Endodermal cell (in vitro differentiated cells): ENCODE results near the gene PSMC6. TPM values are rescaled to one million over a fixed set of nuclear protein-coding genes. Genes with fewer than 3 reads are reported as not detected.

Experiments used
- DNase-seq: peaks from one replicate; pipeline ENCODE4 v3.0.0-alpha.2; 2017
- H3K27ac ChIP-seq: 2 replicates; pipeline ENCODE4 v1.5.1; 2013; ENCODE audit warnings: mild to moderate bottlenecking, low read depth, low read length, moderate library complexity
- H3K27me3 ChIP-seq: 2 replicates; pipeline ENCODE4 v1.6.1; 2013; ENCODE audit warnings: mild to moderate bottlenecking, low read length, moderate library complexity; ENCODE audit not compliant: insufficient read depth, control insufficient read depth, poor library complexity, severe bottlenecking
- H3K36me3 ChIP-seq: 2 replicates; pipeline ENCODE4 v1.7.0; 2013; ENCODE audit warnings: mild to moderate bottlenecking, low read length, moderate library complexity; ENCODE audit not compliant: control insufficient read depth, insufficient read depth
- H3K4me1 ChIP-seq: one replicate; pipeline ENCODE4 v1.7.0; 2013; ENCODE audit warnings: low read length; ENCODE audit not compliant: control insufficient read depth, insufficient read depth
- H3K4me3 ChIP-seq: 2 replicates; pipeline ENCODE4 v1.5.1; 2013; ENCODE audit warnings: mild to moderate bottlenecking, low read length, moderate library complexity
- H3K9ac ChIP-seq: 2 replicates; pipeline ENCODE4 v1.6.1; 2013; ENCODE audit warnings: mild to moderate bottlenecking, low read length, moderate library complexity; ENCODE audit not compliant: poor library complexity, severe bottlenecking; ENCODE audit errors: extremely low read depth
- H3K9me3 ChIP-seq: 2 replicates; pipeline ENCODE4 v1.6.1; 2013; ENCODE audit warnings: mild to moderate bottlenecking, low read length, moderate library complexity; ENCODE audit not compliant: control insufficient read depth
- H3K27ac Mint-ChIP-seq: 2 replicates; pipeline ENCODE4 v1.8.0; 2020; ENCODE audit warnings: mixed read lengths
- H3K27me3 Mint-ChIP-seq: 2 replicates; pipeline ENCODE4 v1.8.0; 2021; ENCODE audit warnings: mild to moderate bottlenecking, mixed read lengths; ENCODE audit not compliant: insufficient read depth
- H3K36me3 Mint-ChIP-seq: 2 replicates; pipeline ENCODE4 v1.8.0; 2020; ENCODE audit warnings: low read depth, mixed read lengths
- H3K4me1 Mint-ChIP-seq: 2 replicates; pipeline ENCODE4 v1.8.0; 2020; ENCODE audit warnings: mixed read lengths
- H3K4me3 Mint-ChIP-seq: 2 replicates; pipeline ENCODE4 v1.8.0; 2020; ENCODE audit warnings: mild to moderate bottlenecking, moderate library complexity, mixed read lengths
- H3K9me3 Mint-ChIP-seq: 2 replicates; pipeline ENCODE4 v1.8.0; 2020; ENCODE audit warnings: mild to moderate bottlenecking, mixed read lengths
- WGBS, 2 experiments: methylation state at CpG; one replicate each; pipeline versions ENCODE4 v1.1.5 to v1.1.7; 2013; ENCODE audit warnings: missing lambda C conversion rate in 2 of 2, mixed read lengths in 1 of 2; ENCODE audit not compliant: insufficient coverage in 1 of 2, insufficient read length in 1 of 2; 5-methylcytosine and 5-hydroxymethylcytosine counted together
- total RNA-seq, 2 donors: library from RNA; stranded (reverse); fragmentation: NEBNext Ultra II Directional in 1 of 2; extraction: Animal tissue kit (Norgen Biotek cat#: 25700) in 1 of 2; gene quantifications; 2 replicates in 1 of 2; 3 replicates in 1 of 2; pipeline ENCODE4 v1.2.1, GENCODE V29; 2021
- TF ChIP-seq, protein P1 (sequence below): fragments of 200-600 bp; sonication (generic); conservative IDR thresholded peaks from 2 replicates; pipeline ENCODE4 v1.5.0; 2021; ENCODE audit warnings: antibody characterized with exemption, mild to moderate bottlenecking

The PSMC6 gene
- total RNA-seq, 2 donors from 2014 or later: 102 to 121 TPM

GRCh38 chr14:52729585-52729924 is 22.6 kb downstream of the PSMC6 start:
- Mint-ChIP-seq H3K9me3 (peaks cover 2% of the 10 kb centered on the region), H3K4me3 (peak overlapping the region; percentile 98), H3K36me3 (peaks cover 59% of the 10 kb centered on the region), H3K27ac (peak overlapping the region; percentile 93), H3K4me1 (peaks cover 9% of the 10 kb centered on the region), H3K27me3 (no peaks in the 10 kb centered on the region)
- H3K9ac ChIP-seq: no peak overlapping the region
- H3K9me3 ChIP-seq: peaks cover 7% of the 10 kb centered on the region
- H3K27me3 ChIP-seq: no peaks in the 10 kb centered on the region
- no peak for DNase-seq
- TF ChIP-seq, protein P1, sequence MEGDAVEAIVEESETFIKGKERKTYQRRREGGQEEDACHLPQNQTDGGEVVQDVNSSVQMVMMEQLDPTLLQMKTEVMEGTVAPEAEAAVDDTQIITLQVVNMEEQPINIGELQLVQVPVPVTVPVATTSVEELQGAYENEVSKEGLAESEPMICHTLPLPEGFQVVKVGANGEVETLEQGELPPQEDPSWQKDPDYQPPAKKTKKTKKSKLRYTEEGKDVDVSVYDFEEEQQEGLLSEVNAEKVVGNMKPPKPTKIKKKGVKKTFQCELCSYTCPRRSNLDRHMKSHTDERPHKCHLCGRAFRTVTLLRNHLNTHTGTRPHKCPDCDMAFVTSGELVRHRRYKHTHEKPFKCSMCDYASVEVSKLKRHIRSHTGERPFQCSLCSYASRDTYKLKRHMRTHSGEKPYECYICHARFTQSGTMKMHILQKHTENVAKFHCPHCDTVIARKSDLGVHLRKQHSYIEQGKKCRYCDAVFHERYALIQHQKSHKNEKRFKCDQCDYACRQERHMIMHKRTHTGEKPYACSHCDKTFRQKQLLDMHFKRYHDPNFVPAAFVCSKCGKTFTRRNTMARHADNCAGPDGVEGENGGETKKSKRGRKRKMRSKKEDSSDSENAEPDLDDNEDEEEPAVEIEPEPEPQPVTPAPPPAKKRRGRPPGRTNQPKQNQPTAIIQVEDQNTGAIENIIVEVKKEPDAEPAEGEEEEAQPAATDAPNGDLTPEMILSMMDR: no peak
- H3K4me3 ChIP-seq: peak overlapping the region; percentile 67
- no peak overlapping the region for H3K27ac ChIP-seq
- no peaks in the 10 kb centered on the region for H3K4me1 ChIP-seq
- 0 to 5% methylated on average over 1 to 8 of the region's 8 CpGs for WGBS, 2 experiments
- H3K36me3 ChIP-seq: peaks cover 58% of the 10 kb centered on the region

DNA sequence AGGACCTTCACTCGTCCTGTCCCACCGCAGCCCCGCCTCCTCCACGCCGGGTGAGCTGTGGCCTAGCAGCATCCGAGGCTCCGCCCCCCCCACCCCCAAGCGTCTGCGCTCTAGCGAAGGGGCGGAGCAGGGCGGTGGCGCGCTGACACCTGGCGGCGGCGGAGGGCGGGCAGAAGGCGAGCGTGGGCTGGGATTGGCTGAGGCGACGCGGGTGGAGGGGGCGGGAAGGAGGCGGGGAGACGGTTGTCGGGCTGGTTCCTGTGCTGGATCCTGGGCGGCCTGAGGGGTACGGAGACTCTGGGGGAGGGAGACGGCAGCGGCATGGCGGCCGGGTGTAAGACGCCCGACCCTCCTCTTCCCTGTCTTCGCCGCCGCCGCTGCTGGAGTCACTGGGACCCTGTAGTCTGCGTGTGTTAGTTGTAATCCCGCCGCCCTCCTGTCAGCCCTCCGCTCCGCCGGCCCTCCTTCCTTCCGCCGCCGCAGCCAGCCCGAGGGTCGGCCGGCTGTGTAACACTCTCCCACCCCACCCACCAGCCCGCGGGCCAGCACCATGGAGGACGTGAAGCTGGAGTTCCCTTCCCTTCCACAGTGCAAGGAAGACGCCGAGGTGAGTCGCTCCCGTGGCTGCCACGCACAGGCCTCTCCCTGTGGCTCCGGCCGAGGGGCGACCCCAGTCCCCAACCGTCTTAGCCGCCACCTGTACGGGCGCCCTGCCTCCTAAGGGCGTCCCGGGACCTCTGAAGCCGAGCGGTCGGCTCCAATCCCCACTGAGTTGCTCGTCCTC is 23.1 kb downstream of the PSMC6 start, which contains the start of gene STYX:
Gene STYX (plus strand): TSS at position 242 of the 784 bp plus-strand sequence. CDS start 309 bp downstream, at position 551.
- peaks cover 2% of the 10 kb centered on the region for H3K9me3 Mint-ChIP-seq
- peaks cover 56% of the 10 kb centered on the region for H3K36me3 Mint-ChIP-seq
- H3K4me3 Mint-ChIP-seq: peak within 1 kb of the TSS; percentile 98
- TF ChIP-seq, protein P1: peak; percentile 21
- no peaks in the 10 kb centered on the region for H3K27me3 Mint-ChIP-seq
- no peaks in the 10 kb centered on the region for H3K4me1 ChIP-seq
- peak within 1 kb of the TSS; percentile 54 for H3K9ac ChIP-seq
- peak; percentile 100 for DNase-seq
- peak within 1 kb of the TSS; percentile 54 for H3K27ac ChIP-seq
- H3K27me3 ChIP-seq: no peaks in the 10 kb centered on the region
- peaks cover 52% of the 10 kb centered on the region for H3K36me3 ChIP-seq
- H3K27ac Mint-ChIP-seq: peak within 1 kb of the TSS; percentile 95
- peaks cover 10% of the 10 kb centered on the region for H3K4me1 Mint-ChIP-seq
- peaks cover 7% of the 10 kb centered on the region for H3K9me3 ChIP-seq
- 0% methylated on average over 12 to 72 of the region's 72 CpGs for WGBS, 2 experiments
- peak within 1 kb of the TSS; percentile 94 for H3K4me3 ChIP-seq

DNA sequence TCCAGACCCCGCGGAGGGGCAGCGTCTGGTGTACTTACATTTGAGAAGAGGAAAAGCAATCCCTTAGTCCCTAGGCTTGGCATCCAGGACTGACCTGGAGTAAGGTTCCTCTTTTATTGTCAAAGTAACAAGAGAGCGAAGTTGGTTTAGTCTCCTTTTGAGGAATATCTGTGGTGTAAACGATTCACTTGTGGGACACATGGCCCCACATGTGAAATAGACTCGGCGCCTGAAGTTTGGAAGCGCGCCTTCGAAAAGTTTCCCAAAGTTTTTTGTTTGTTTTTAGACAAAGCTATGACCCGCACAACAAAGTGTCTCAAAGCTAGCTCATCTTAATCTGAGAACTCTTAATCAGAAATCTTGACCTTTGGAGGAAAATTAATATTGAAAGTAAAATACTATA is 23.7 kb downstream of the PSMC6 start:
- peak overlapping the region; percentile 98 for H3K4me3 Mint-ChIP-seq
- peak overlapping the region; percentile 54 for H3K27ac ChIP-seq

More for the DNA sequence above, 23.7 kb downstream of the PSMC6 start:
- Histone ChIP-seq H3K4me1 (no peaks in the 10 kb centered on the region), H3K4me3 (peak overlapping the region; percentile 94), H3K9me3 (peaks cover 7% of the 10 kb centered on the region), H3K27me3 (no peaks in the 10 kb centered on the region), H3K36me3 (peaks cover 46% of the 10 kb centered on the region), H3K9ac (peak overlapping the region; percentile 54)
- WGBS, 2 experiments: 0 to 3% methylated on average over 9 to 11 of the region's 11 CpGs
- Mint-ChIP-seq H3K27me3 (no peaks in the 10 kb centered on the region), H3K9me3 (peaks cover 2% of the 10 kb centered on the region), H3K27ac (peak overlapping the region; percentile 95), H3K4me1 (peaks cover 15% of the 10 kb centered on the region), H3K36me3 (peaks cover 51% of the 10 kb centered on the region)
- TF ChIP-seq, protein P1: no peak
- no peak for DNase-seq
